ENCODE results near the gene WDR87. TPM values are rescaled to one million over a fixed set of nuclear protein-coding genes. Genes with fewer than 3 reads are reported as not detected.

The WDR87 gene
- polyA plus RNA-seq, 3 donors, result not detected

DNA sequence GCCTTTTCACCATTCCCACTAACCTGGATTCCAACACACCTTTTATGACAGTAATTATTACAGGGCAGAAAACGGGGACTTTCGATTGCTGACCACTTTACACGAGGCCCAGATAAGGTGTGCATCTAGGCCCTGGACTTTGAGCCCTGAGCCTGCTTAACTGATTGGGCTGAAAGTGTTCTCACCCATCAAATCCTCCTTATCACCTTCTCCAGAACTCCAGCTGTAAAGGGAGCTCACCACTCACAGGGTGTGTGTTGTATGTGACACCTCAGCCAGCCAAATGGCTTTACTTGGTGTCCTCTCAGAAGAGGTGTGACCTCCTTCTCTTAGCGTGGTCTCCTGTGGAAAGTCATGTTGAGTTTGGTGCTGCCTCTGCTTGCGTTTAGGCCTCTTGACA, 37.1 kb upstream of the WDR87 start:
- no peak overlapping the region for H2AFZ ChIP-seq (ENCODE audit: insufficient read depth, low read depth, low read length, poor library complexity, severe bottlenecking)
- peaks cover 1% of the 10 kb centered on the region for H3K4me1 Mint-ChIP-seq
- H3K27me3 Mint-ChIP-seq (ENCODE audit: low read depth in 3 of 3), result no peaks in the 10 kb centered on the region
- WGBS (ENCODE audit: insufficient coverage), result 96% methylated on average over 3 of the region's 5 CpGs
- H3K9ac ChIP-seq (ENCODE audit: insufficient read depth, low read length, poor library complexity, severe bottlenecking), result no peak overlapping the region
- no peak overlapping the region for H3K4me3 ChIP-seq (replicated peaks in 1 of 3; ENCODE audit: low read depth in 2 of 3, low read length in 3 of 3)
- no peak overlapping the region for H3K4me3 Mint-ChIP-seq
- H3K79me2 ChIP-seq (ENCODE audit: insufficient read depth, low read length), result no peaks in the 10 kb centered on the region
- no peak overlapping the region for H3K27ac Mint-ChIP-seq
- no peaks in the 10 kb centered on the region for H3K9me3 Mint-ChIP-seq
- intact Hi-C loops (cut with micrococcal nuclease), result no loop called here
- H4K20me1 ChIP-seq (ENCODE audit: insufficient read depth, low read length), result peaks cover 11% of the 10 kb centered on the region
- DNase-seq, result no peak
- TF ChIP-seq, protein P1, sequence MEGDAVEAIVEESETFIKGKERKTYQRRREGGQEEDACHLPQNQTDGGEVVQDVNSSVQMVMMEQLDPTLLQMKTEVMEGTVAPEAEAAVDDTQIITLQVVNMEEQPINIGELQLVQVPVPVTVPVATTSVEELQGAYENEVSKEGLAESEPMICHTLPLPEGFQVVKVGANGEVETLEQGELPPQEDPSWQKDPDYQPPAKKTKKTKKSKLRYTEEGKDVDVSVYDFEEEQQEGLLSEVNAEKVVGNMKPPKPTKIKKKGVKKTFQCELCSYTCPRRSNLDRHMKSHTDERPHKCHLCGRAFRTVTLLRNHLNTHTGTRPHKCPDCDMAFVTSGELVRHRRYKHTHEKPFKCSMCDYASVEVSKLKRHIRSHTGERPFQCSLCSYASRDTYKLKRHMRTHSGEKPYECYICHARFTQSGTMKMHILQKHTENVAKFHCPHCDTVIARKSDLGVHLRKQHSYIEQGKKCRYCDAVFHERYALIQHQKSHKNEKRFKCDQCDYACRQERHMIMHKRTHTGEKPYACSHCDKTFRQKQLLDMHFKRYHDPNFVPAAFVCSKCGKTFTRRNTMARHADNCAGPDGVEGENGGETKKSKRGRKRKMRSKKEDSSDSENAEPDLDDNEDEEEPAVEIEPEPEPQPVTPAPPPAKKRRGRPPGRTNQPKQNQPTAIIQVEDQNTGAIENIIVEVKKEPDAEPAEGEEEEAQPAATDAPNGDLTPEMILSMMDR (IDR thresholded peaks at IDR 0.05), result no peak
- peaks cover 2 to 13% of the 10 kb centered on the region in 2 donors for H3K36me3 Mint-ChIP-seq
- no peaks in the 10 kb centered on the region for H3K9me3 ChIP-seq (replicated peaks in 1 of 2; ENCODE audit: control insufficient read depth in 1 of 2, insufficient read depth in 1 of 2, low read length in 2 of 2)
- no peaks in the 10 kb centered on the region for H3K4me1 ChIP-seq (ENCODE audit: control insufficient read depth in 1 of 2, insufficient read depth in 2 of 2, low read length in 2 of 2)
- H3K36me3 ChIP-seq (replicated peaks in 1 of 2; ENCODE audit: control insufficient read depth in 1 of 2, insufficient read depth in 2 of 2, low read length in 2 of 2), result no peaks in the 10 kb centered on the region
- H3K27ac ChIP-seq (ENCODE audit: low read depth in 1 of 2, low read length in 2 of 2), result no peak overlapping the region
- no peak overlapping the region for H3K4me2 ChIP-seq (replicated peaks; ENCODE audit: extremely low read depth, low read length, poor library complexity, severe bottlenecking)
- H3K27me3 ChIP-seq (ENCODE audit: control insufficient read depth in 2 of 2, insufficient read depth in 2 of 2, low read length in 2 of 2), result no peaks in the 10 kb centered on the region

DNA sequence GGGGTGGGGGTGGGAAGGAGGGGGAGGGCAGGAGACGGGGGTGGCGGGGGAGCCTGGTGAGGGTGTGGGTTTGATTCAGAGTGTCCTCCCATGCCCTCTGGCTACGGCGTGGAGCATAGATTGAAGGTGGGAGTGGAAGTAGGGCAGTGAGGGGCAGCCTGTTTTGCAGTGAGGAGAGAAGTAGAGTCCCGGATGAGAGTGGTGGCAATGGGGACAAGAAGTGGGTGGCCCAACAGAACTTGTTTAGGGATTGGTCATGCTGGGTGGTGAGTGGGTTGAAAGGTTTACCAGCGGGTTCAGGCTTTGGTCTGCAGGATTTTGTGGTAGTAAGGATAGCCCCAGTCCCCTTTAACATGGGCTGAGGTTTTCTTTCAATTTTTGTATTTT, 36.1 kb upstream of the WDR87 start:
- H2AFZ ChIP-seq (ENCODE audit: insufficient read depth, low read depth, low read length, poor library complexity, severe bottlenecking), result no peak overlapping the region
- H3K27me3 ChIP-seq (ENCODE audit: control insufficient read depth in 2 of 2, insufficient read depth in 2 of 2, low read length in 2 of 2), result no peaks in the 10 kb centered on the region
- no peaks in the 10 kb centered on the region for H3K79me2 ChIP-seq (ENCODE audit: insufficient read depth, low read length)
- Mint-ChIP-seq H3K4me3 (no peak overlapping the region), H3K4me1 (peaks cover 7% of the 10 kb centered on the region), H3K9me3 (no peaks in the 10 kb centered on the region), H3K36me3 (peaks cover 2 to 13% of the 10 kb centered on the region in 2 donors), H3K27ac (no peak overlapping the region), H3K27me3 (ENCODE audit: low read depth in 3 of 3) (no peaks in the 10 kb centered on the region)
- H3K4me1 ChIP-seq (ENCODE audit: control insufficient read depth in 1 of 2, insufficient read depth in 2 of 2, low read length in 2 of 2), result no peaks in the 10 kb centered on the region
- H3K36me3 ChIP-seq (replicated peaks in 1 of 2; ENCODE audit: control insufficient read depth in 1 of 2, insufficient read depth in 2 of 2, low read length in 2 of 2), result no peaks in the 10 kb centered on the region
- H3K4me3 ChIP-seq (replicated peaks in 1 of 3; ENCODE audit: low read depth in 2 of 3, low read length in 3 of 3), result no peak overlapping the region
- no peak overlapping the region for H3K4me2 ChIP-seq (replicated peaks; ENCODE audit: extremely low read depth, low read length, poor library complexity, severe bottlenecking)
- peaks cover 11% of the 10 kb centered on the region for H4K20me1 ChIP-seq (ENCODE audit: insufficient read depth, low read length)
- H3K9me3 ChIP-seq (replicated peaks in 1 of 2; ENCODE audit: control insufficient read depth in 1 of 2, insufficient read depth in 1 of 2, low read length in 2 of 2), result no peaks in the 10 kb centered on the region
- TF ChIP-seq, protein P1 (IDR thresholded peaks at IDR 0.05), result no peak
- WGBS (ENCODE audit: insufficient coverage), result 91% methylated on average over 3 of the region's 6 CpGs
- no peak for DNase-seq
- no peak overlapping the region for H3K9ac ChIP-seq (ENCODE audit: insufficient read depth, low read length, poor library complexity, severe bottlenecking)
- intact Hi-C loops (cut with micrococcal nuclease), result no loop called here
- no peak overlapping the region for H3K27ac ChIP-seq (ENCODE audit: low read depth in 1 of 2, low read length in 2 of 2)

All from CD14-positive monocyte (primary cell).